Measurements from ENCODE around the gene ZNF343.
A peak's percentile ranks its signal among the peaks of the same experiment; 100 is the strongest.

Gene ZNF343

GRCh38 chr20:2451939-2452732 lies 56.6 kb downstream of the ZNF343 start:
- H3K4me3 ChIP-seq (ENCODE audit: insufficient read length, low read depth) = no peak overlapping the region
- no peak overlapping the region for H3K9ac ChIP-seq (ENCODE audit: insufficient read length, low read depth)
- no peaks in the 10 kb centered on the region for H3K9me3 ChIP-seq (ENCODE audit: insufficient read depth, low read length)
- TF ChIP-seq ZNF274 (IDR thresholded peaks at IDR 0.05; ENCODE audit: low read depth, low read length) (no peak), SUZ12 (IDR thresholded peaks at IDR 0.05; ENCODE audit: extremely low read depth, insufficient read depth, insufficient read length) (no peak), YY1 (IDR thresholded peaks at IDR 0.05; ENCODE audit: insufficient read depth, insufficient read length) (no peak)
- H3K36me3 ChIP-seq (ENCODE audit: insufficient read depth, insufficient read length, low read length) = no peaks in the 10 kb centered on the region
- H3K4me1 ChIP-seq (ENCODE audit: insufficient read depth, insufficient read length) = no peaks in the 10 kb centered on the region
- no peaks in the 10 kb centered on the region for H3K27me3 ChIP-seq (ENCODE audit: insufficient read depth, insufficient read length)
- DNase-seq (ENCODE audit: low read depth, low spot score) = peak; percentile 72

GRCh38 chr20:2451422-2451821 lies 57.3 kb downstream of the ZNF343 start:
- no peak for DNase-seq (ENCODE audit: low read depth, low spot score)
- Histone ChIP-seq H3K4me3 (ENCODE audit: insufficient read length, low read depth) (no peak overlapping the region), H3K27me3 (ENCODE audit: insufficient read depth, insufficient read length) (no peaks in the 10 kb centered on the region), H3K4me1 (ENCODE audit: insufficient read depth, insufficient read length) (no peaks in the 10 kb centered on the region), H3K9me3 (ENCODE audit: insufficient read depth, low read length) (no peaks in the 10 kb centered on the region), H3K9ac (ENCODE audit: insufficient read length, low read depth) (no peak overlapping the region), H3K36me3 (ENCODE audit: insufficient read depth, insufficient read length, low read length) (no peaks in the 10 kb centered on the region)
- TF ChIP-seq YY1 (IDR thresholded peaks at IDR 0.05; ENCODE audit: insufficient read depth, insufficient read length) (no peak), SUZ12 (IDR thresholded peaks at IDR 0.05; ENCODE audit: extremely low read depth, insufficient read depth, insufficient read length) (no peak), ZNF274 (IDR thresholded peaks at IDR 0.05; ENCODE audit: low read depth, low read length) (no peak)

- H3K27me3 ChIP-seq (ENCODE audit: insufficient read depth, insufficient read length) = no peaks in the 10 kb centered on the region
- TF ChIP-seq ZNF274 (IDR thresholded peaks at IDR 0.05; ENCODE audit: low read depth, low read length) = no peak
- no peak overlapping the region for H3K9ac ChIP-seq (ENCODE audit: insufficient read length, low read depth)
- no peaks in the 10 kb centered on the region for H3K4me1 ChIP-seq (ENCODE audit: insufficient read depth, insufficient read length)
- H3K36me3 ChIP-seq (ENCODE audit: insufficient read depth, insufficient read length, low read length) = no peaks in the 10 kb centered on the region
- no peak overlapping the region for H3K4me3 ChIP-seq (ENCODE audit: insufficient read length, low read depth)
- peaks cover 2% of the 10 kb centered on the region; the same call in 1 of the 2 replicates for H3K9me3 ChIP-seq (ENCODE audit: insufficient read depth, low read length)
- no peak for DNase-seq (ENCODE audit: low read depth, low spot score)
These were observed 59.3 kb downstream of the ZNF343 start for GRCh38 chr20:2449386-2449785.

DNA sequence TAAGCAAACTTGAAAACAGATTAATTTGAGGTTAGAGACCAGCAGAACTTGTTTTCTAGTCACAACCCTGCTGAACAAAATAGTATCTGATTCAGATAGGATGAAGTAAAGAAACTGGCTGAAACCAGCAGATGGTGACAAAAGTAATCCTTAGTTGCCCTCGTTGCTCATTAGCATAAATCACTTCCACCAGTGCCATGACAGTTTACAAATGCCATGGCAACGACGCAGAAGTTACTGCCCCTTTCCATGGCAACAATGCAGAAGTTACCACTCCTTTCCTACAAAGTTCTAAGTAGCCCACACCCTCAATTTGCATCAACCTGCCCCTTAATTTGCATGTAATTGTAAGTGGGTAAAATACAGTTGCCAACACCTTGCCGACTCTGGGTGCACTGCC lies 61.9 kb downstream of the ZNF343 start:
- Histone ChIP-seq H3K36me3 (ENCODE audit: insufficient read depth, insufficient read length, low read length) (no peaks in the 10 kb centered on the region), H3K27me3 (ENCODE audit: insufficient read depth, insufficient read length) (no peaks in the 10 kb centered on the region), H3K4me1 (ENCODE audit: insufficient read depth, insufficient read length) (no peaks in the 10 kb centered on the region), H3K9ac (ENCODE audit: insufficient read length, low read depth) (no peak overlapping the region), H3K9me3 (ENCODE audit: insufficient read depth, low read length) (peaks cover 4% of the 10 kb centered on the region; the same call in 1 of the 2 replicates), H3K4me3 (ENCODE audit: insufficient read length, low read depth) (no peak overlapping the region)
- TF ChIP-seq YY1 (IDR thresholded peaks at IDR 0.05; ENCODE audit: insufficient read depth, insufficient read length) = no peak
- no peak for TF ChIP-seq SUZ12 (IDR thresholded peaks at IDR 0.05; ENCODE audit: extremely low read depth, insufficient read depth, insufficient read length)
- TF ChIP-seq ZNF274 (IDR thresholded peaks at IDR 0.05; ENCODE audit: low read depth, low read length) = no peak
- no peak for DNase-seq (ENCODE audit: low read depth, low spot score)

All from NT2/D1 (cell line).